Nephron progenitor cell (in vitro differentiated cells): Measurements from ENCODE around the gene MAX.

ENCODE experiments used
- DNase-seq: peaks from one replicate; pipeline ENCODE4 v3.0.0; 2021
- H3K27ac Mint-ChIP-seq: 2 replicates; pipeline ENCODE4 v1.8.0; 2021; ENCODE audit warnings: mild to moderate bottlenecking, moderate library complexity, mixed read lengths
- H3K27me3 Mint-ChIP-seq: 2 replicates; pipeline ENCODE4 v1.8.0; 2021; ENCODE audit warnings: mild to moderate bottlenecking, low read depth, mixed read lengths; ENCODE audit not compliant: poor library complexity
- H3K36me3 Mint-ChIP-seq: 2 replicates; pipeline ENCODE4 v1.8.0; 2021; ENCODE audit warnings: low read depth, mixed read lengths
- H3K4me1 Mint-ChIP-seq: 2 replicates; pipeline ENCODE4 v1.8.0; 2021; ENCODE audit warnings: mixed read lengths
- H3K4me3 Mint-ChIP-seq: 2 replicates; pipeline ENCODE4 v1.8.0; 2021; ENCODE audit warnings: mild to moderate bottlenecking, moderate library complexity, mixed read lengths
- H3K9me3 Mint-ChIP-seq: 2 replicates; pipeline ENCODE4 v1.8.0; 2021; ENCODE audit warnings: mild to moderate bottlenecking, moderate library complexity, mixed read lengths
- TF ChIP-seq, protein P1 (sequence below): fragments of 200-600 bp; sonication (generic); IDR thresholded peaks from 2 replicates; pipeline ENCODE4 v1.5.0; 2021; ENCODE audit warnings: antibody characterized with exemption

Gene MAX

DNA sequence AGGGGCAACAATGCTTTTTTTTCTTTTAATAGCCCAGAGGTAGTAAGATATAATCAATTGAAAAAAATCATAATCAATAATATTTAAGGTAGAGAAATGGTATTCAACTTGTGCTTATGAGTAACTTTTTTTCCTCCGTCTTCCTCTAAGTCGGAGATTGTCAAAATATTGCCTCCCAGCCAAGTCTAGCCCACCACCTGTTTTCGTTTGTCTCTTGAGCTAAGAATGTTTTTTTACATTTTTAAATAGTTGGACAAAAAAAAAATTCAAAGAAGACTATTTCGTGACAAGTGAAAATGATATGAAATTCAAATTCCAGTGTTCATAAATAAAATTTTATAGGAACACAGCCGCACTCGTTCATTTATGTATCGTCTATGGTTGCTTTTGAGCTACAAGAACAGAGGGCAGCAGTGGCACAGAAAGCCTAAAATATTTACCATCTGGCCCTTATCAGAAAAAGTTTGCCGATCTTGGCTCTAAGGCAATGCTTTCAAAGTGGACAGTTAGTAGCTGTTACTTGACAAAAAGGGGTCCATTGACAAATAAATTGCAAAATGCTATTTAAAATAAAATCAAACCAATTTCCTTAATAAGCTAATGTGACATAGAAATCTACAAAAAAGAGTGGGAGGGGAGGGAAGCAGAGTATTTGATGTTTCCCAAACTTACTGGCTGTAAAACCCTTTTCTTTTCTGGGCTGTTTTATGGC lies 40.8 kb upstream of the MAX start:
- DNase-seq = no peak
- Mint-ChIP-seq H3K4me3 (no peak overlapping the region), H3K27ac (no peak overlapping the region), H3K4me1 (peaks cover 18% of the 10 kb centered on the region), H3K36me3 (no peaks in the 10 kb centered on the region), H3K27me3 (peaks cover 4% of the 10 kb centered on the region), H3K9me3 (no peaks in the 10 kb centered on the region)
- TF ChIP-seq, protein P1, sequence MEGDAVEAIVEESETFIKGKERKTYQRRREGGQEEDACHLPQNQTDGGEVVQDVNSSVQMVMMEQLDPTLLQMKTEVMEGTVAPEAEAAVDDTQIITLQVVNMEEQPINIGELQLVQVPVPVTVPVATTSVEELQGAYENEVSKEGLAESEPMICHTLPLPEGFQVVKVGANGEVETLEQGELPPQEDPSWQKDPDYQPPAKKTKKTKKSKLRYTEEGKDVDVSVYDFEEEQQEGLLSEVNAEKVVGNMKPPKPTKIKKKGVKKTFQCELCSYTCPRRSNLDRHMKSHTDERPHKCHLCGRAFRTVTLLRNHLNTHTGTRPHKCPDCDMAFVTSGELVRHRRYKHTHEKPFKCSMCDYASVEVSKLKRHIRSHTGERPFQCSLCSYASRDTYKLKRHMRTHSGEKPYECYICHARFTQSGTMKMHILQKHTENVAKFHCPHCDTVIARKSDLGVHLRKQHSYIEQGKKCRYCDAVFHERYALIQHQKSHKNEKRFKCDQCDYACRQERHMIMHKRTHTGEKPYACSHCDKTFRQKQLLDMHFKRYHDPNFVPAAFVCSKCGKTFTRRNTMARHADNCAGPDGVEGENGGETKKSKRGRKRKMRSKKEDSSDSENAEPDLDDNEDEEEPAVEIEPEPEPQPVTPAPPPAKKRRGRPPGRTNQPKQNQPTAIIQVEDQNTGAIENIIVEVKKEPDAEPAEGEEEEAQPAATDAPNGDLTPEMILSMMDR = no peak

DNA sequence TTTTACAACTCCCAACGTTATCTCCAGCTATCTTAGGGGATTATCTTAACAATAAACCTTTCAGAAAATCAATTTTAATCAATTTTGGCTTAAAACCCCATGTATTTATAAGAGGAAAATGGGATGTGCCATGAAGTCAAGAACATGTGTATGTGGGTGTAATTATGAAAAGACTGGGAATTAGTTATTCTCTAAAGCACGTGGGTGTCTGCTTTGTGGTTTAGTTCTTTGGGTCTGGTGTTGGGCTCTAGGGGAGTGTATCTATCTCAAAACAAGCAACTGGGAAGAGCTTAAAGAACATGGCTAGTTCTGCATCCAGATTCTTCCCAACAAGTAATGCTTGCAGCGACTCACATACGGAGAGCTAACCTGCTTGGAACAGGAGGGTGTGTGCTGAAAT lies 40.1 kb upstream of the MAX start:
- Mint-ChIP-seq H3K9me3 (no peaks in the 10 kb centered on the region), H3K4me1 (peaks cover 18% of the 10 kb centered on the region), H3K27me3 (peaks cover 4% of the 10 kb centered on the region), H3K27ac (no peak overlapping the region), H3K4me3 (no peak overlapping the region), H3K36me3 (no peaks in the 10 kb centered on the region)
- DNase-seq = no peak
- TF ChIP-seq, protein P1 = no peak

DNA sequence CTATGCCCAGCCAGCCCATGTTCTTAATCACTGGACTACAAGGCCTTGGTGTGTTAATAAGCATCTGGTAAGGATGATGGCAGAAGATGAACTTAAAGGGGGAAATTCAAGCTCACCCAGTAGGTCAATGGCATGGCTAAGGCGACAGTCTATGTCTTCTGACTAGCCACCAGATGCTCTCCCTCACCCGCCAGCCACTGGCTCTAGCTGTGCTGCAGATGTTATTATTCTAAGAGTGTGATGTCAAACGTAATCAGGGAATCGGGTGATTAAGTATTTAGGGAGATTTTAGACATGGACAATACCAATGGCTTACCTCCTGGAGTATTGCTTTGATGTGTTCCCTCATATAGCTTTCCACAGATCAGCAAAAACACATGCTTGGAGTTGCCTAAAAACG lies 39.2 kb upstream of the MAX start:
- TF ChIP-seq, protein P1 = no peak
- DNase-seq = no peak
- Mint-ChIP-seq H3K27me3 (peaks cover 5% of the 10 kb centered on the region), H3K9me3 (no peaks in the 10 kb centered on the region), H3K4me1 (peaks cover 18% of the 10 kb centered on the region), H3K27ac (no peak overlapping the region), H3K4me3 (no peak overlapping the region), H3K36me3 (no peaks in the 10 kb centered on the region)

DNA sequence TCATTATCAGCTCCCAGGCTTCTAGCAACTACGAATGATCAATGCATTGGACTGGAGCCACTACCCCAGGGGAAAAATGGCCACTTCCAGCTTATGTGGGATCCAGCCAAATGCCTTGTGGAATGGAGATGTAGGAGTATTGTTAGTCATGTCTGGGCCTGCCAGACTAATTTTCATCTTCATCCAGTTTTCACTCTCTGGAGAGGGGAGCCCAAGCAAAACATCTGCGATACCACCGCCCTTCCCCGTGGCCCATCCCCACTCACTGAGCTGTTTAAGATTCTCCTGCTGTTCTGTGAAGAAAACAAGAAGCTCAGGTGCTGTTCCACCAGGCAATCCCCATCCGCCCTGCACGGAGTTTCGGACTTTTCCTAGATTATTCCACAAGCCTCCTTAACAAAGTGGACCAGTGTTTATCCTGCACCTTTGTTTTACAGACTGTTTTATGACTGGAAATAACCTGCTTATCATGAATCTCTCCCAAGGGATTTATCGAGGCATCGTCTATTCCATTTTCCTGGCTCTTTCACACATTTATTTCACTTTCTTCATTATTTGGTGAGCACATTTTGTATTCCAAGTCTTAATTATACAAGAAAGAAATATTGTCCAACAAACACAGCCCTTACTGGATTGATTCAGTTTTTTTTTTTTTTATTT lies 35.5 kb upstream of the MAX start:
- H3K36me3 Mint-ChIP-seq = no peaks in the 10 kb centered on the region
- H3K27ac Mint-ChIP-seq = no peak overlapping the region
- no peaks in the 10 kb centered on the region for H3K9me3 Mint-ChIP-seq
- H3K27me3 Mint-ChIP-seq = peaks cover 10% of the 10 kb centered on the region
- TF ChIP-seq, protein P1 = no peak
- H3K4me1 Mint-ChIP-seq = peaks cover 7% of the 10 kb centered on the region
- DNase-seq = no peak
- no peak overlapping the region for H3K4me3 Mint-ChIP-seq

DNA sequence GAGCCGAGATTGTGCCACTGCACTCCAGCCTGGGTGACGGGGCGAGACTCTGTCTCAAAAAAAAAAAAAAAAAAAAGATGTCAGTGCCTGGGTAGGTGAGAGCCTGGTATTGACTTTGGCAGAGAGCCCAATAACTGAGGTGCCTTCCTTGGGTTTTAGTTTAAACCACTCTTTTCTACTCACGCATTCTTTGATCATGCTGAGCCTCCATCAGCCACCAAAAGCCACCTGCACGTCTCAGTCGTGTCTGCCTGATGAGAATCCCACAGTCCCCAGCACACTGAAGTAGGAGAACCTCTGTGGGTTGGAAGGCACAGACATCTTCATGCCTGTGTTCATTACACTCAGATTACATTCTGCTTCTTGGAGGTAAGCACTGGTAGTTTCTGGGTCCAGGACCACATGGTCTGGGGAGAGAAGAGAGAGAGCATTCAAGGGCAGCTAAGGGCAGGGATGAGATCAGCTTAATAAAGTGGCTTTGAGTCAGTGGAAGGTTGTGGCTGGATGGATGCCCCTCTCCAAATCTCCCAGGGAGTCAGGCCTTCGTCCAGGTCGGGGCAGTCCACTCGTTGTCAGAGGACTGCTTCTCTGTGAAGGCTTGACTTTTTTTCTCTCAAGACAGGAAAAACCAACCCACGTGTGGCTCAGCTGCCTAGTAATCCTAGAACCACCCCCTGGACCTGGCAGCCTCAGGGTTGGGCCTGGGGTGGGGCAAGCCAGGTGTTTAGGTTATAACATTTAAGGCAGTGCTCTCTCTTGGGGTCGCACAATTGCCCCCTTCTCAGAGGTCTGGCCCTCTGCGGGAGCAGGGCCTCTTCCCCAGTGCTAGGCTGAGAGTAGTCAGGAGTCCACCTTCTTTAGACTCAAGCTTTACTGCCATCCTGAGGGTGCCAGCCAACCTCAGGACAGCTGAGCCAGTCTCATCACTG lies 32.6 kb upstream of the MAX start:
- DNase-seq = no peak
- TF ChIP-seq, protein P1 = no peak
- no peak overlapping the region for H3K4me3 Mint-ChIP-seq
- peaks cover 10% of the 10 kb centered on the region for H3K27me3 Mint-ChIP-seq
- no peaks in the 10 kb centered on the region for H3K9me3 Mint-ChIP-seq
- H3K36me3 Mint-ChIP-seq = no peaks in the 10 kb centered on the region
- H3K4me1 Mint-ChIP-seq = no peaks in the 10 kb centered on the region
- no peak overlapping the region for H3K27ac Mint-ChIP-seq
